ENCODE data around the gene ZSWIM3. TPM values are rescaled to one million over a fixed set of nuclear protein-coding genes. Genes with fewer than 3 reads are reported as not detected.
"Not testable (repeated sequence)": the region's sequence is repeated elsewhere in the genome, so short reads cannot be mapped to it uniquely, and the experiment has no call there.

ZSWIM3 gene
- total RNA-seq, 4 donors from 2014 or later = 2.1 to 5.4 (median 4.0) TPM

DNA sequence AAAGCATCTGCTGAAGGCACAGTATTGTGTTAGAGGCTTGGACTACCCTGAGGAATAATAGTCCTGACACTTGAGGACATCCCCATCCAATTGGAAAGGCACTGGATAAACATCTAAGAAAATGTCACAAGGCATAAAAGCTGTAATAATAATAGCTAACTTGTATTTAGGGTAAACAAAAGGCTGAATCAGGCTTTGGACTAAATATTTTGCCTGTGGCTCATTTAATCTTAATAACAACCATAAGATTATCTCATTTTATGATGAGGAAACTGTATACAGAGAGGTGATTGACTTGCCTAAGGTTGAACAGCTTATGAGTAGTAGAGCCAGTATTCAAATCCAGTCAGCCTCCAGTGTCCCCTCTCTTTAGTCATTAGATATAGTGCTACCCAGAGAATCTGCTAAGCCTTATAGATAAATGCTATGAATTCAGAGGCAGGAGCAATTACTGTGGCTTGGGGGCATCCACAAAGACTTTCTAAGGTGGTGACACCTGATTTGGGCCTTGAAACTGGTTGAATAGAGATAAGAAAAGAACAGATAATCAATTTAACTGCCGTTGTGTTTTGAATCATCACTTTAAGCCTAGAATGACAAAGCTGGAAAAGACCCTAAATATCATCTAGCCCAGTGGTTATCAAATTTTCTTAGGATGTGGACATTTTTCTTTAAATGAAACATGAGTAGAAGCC, 16.1 kb downstream of the ZSWIM3 start:
- no peaks in the 10 kb centered on the region for H3K9me3 ChIP-seq
- no peak overlapping the region for H3K4me3 ChIP-seq
- TF ChIP-seq CTCF (IDR thresholded peaks at IDR 0.05) = no peak
- no peak for TF ChIP-seq POLR2A (IDR thresholded peaks at IDR 0.05; ENCODE audit: low read depth)
- no peak for TF ChIP-seq EP300 (IDR thresholded peaks at IDR 0.05)
- TF ChIP-seq POLR2AphosphoS5 (IDR thresholded peaks at IDR 0.05) = no peak
- H3K36me3 ChIP-seq = peaks cover 0 to 25% (median 21%) of the 10 kb centered on the region in 4 donors
- DNase-seq (ENCODE audit: extremely low spot score) = no peak
- no peaks in the 10 kb centered on the region for H3K4me1 ChIP-seq
- intact Hi-C loops (cut with DNase I) = no loop called here
- no peak overlapping the region for H3K27ac ChIP-seq (replicated peaks in 1 of 4)
- H3K27me3 ChIP-seq = no peaks in the 10 kb centered on the region
- 89% methylated on average over 1 of the region's 1 CpG for WGBS

DNA sequence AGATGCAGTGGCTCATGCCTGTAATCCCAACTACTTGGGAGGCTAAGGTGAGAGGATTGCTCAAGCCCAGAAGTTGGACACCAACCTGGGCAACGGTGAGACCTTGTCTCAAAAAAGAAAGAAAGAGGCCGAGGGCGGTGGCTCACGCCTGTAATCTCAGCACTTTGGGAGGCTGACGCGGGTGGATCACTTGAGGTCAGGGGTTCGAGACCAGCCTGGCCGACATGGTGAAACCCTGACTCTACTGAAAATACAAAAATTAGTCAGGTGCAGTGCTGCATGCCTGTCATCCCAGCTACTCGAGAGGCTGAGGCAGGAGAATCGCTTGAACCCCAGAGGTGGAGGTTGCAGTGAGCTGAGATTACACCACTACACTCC, 16.7 kb downstream of the ZSWIM3 start:
- H3K9me3 ChIP-seq; intact Hi-C loops (cut with DNase I); H3K27me3 ChIP-seq; DNase-seq (ENCODE audit: extremely low spot score); H3K4me3 ChIP-seq; H3K27ac ChIP-seq (replicated peaks in 1 of 4); H3K4me1 ChIP-seq: not testable (repeated sequence)
- peaks cover 0 to 27% (median 24%) of the 10 kb centered on the region in 4 donors for H3K36me3 ChIP-seq
- WGBS = 97% methylated on average over 10 of the region's 10 CpGs

DNA sequence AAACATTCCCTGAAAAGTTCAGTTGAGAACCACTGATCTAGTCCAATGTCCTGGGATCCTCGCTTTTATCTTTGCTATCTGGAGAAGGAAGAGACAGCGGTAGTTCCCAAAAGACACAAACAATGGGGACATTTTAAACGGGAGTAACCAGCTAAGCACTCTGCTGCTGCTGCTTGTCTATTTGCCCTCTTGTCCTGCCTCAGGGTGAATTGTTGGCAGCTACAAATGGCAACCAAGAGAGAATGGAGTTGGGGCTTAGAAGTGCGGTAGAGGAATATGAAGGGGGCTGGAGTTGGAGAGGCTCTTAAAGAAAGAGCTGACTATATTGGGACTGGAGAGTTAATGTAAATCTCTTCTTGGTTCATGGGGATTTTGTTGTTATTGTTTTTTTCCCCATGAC, 17.2 kb downstream of the ZSWIM3 start:
- Histone ChIP-seq H3K27ac (replicated peaks in 1 of 4) (no peak overlapping the region), H3K4me1 (no peaks in the 10 kb centered on the region), H3K9me3 (no peaks in the 10 kb centered on the region), H3K4me3 (no peak overlapping the region), H3K27me3 (no peaks in the 10 kb centered on the region), H3K36me3 (peaks cover 0 to 25% (median 23%) of the 10 kb centered on the region in 4 donors)
- no peak for TF ChIP-seq CTCF (IDR thresholded peaks at IDR 0.05)
- no peak for TF ChIP-seq POLR2A (IDR thresholded peaks at IDR 0.05; ENCODE audit: low read depth)
- TF ChIP-seq POLR2AphosphoS5 (IDR thresholded peaks at IDR 0.05) = no peak
- TF ChIP-seq EP300 (IDR thresholded peaks at IDR 0.05) = no peak
- DNase-seq (ENCODE audit: extremely low spot score) = no peak
- intact Hi-C loops (cut with DNase I) = no loop called here
- WGBS = 81% methylated on average over 4 of the region's 4 CpGs

GRCh38 chr20:45878076-45878761, 20.8 kb downstream of the ZSWIM3 start:
- WGBS = 91% methylated on average over 12 of the region's 13 CpGs
- intact Hi-C loops (cut with DNase I) = no loop called here
- peak; percentile 18 to 34 for TF ChIP-seq POLR2AphosphoS5 (IDR thresholded peaks at IDR 0.05)
- no peak for TF ChIP-seq EP300 (IDR thresholded peaks at IDR 0.05)
- Histone ChIP-seq H3K9me3 (no peaks in the 10 kb centered on the region), H3K27ac (replicated peaks in 1 of 4) (no peak overlapping the region), H3K27me3 (no peaks in the 10 kb centered on the region), H3K36me3 (peaks cover 0 to 34% (median 31%) of the 10 kb centered on the region in 4 donors), H3K4me3 (no peak overlapping the region), H3K4me1 (peaks cover 11 to 29% (median 21%) of the 10 kb centered on the region in 4 donors)
- no peak for DNase-seq (ENCODE audit: extremely low spot score)

GRCh38 chr20:45880988-45881788, 23.8 kb downstream of the ZSWIM3 start, which contains the start of gene ZSWIM1:
ZSWIM1 (plus strand) TSS chr20:45881227; CDS start chr20:45882593, 1,366 bp downstream.
- Histone ChIP-seq H3K27me3 (no peaks in the 10 kb centered on the region), H3K27ac (replicated peaks in 1 of 4) (peak within 1 kb of the TSS; percentile 80 to 91 (median 86)), H3K36me3 (peaks cover 0 to 63% (median 51%) of the 10 kb centered on the region in 4 donors), H3K4me3 (peak within 1 kb of the TSS; percentile 61 to 67 (median 66)), H3K9me3 (no peaks in the 10 kb centered on the region), H3K4me1 (peaks cover 16 to 49% (median 32%) of the 10 kb centered on the region in 4 donors)
- 2% methylated on average over 23 of the region's 23 CpGs for whole genome bisulfite sequencing
- intact Hi-C loops (cut with DNase I) = loop anchor here (10.0 kb wide), 1 partner anchor 76 kb away; no protein-coding TSS in a partner anchor
- no peak for TF ChIP-seq CTCF (IDR thresholded peaks at IDR 0.05)
- TF ChIP-seq POLR2A (IDR thresholded peaks at IDR 0.05; ENCODE audit: low read depth) = peak; percentile 16
- TF ChIP-seq POLR2AphosphoS5 (IDR thresholded peaks at IDR 0.05) = peak; percentile 86
- peak; percentile 100 for DNase-seq (ENCODE audit: extremely low spot score)

Measured in esophagus muscularis mucosa (tissue), 4 donors.